HepG2 (cell line): ENCODE results near the gene SGTB. TPM values are rescaled to one million over a fixed set of nuclear protein-coding genes. Genes with fewer than 3 reads are reported as not detected.

Source experiments
- ARNT ChIP-seq: fragments of 450-650 bp; IDR thresholded peaks from 2 replicates; pipeline ENCODE4 v1.6.1; 2017
- CBFB ChIP-seq: sonication (generic); formaldehyde crosslinking; IDR thresholded peaks from 2 replicates; pipeline ENCODE4 v1.4.0; 2020; ENCODE audit warnings: missing genetic modification reagents
- FOXJ3 ChIP-seq: sonication (generic); formaldehyde crosslinking; IDR thresholded peaks from 2 replicates; pipeline ENCODE4 v1.4.0; 2020; ENCODE audit warnings: missing genetic modification reagents, mild to moderate bottlenecking, borderline replicate concordance
- GATA4 ChIP-seq: sonication (generic); IDR thresholded peaks from 2 replicates; pipeline ENCODE4 v1.6.1; 2016; ENCODE audit warnings: antibody characterized with exemption, low read depth, borderline replicate concordance
- GATAD1 ChIP-seq: IDR thresholded peaks from 2 replicates; pipeline ENCODE4 v1.6.1; 2016; ENCODE audit warnings: missing genetic modification reagents, missing compliant biosample characterization
- KAT7 ChIP-seq: IDR thresholded peaks from 2 replicates; pipeline ENCODE4 v1.6.1; 2018; ENCODE audit warnings: borderline replicate concordance, missing compliant biosample characterization
- KLF12 ChIP-seq: sonication (generic); formaldehyde crosslinking; IDR thresholded peaks from 2 replicates; pipeline ENCODE4 v1.4.0; 2020; ENCODE audit warnings: missing genetic modification reagents, borderline replicate concordance
- LBX2 ChIP-seq: sonication (generic); formaldehyde crosslinking; IDR thresholded peaks from 2 replicates; pipeline ENCODE4 v1.5.0; 2020; ENCODE audit warnings: missing genetic modification reagents, mild to moderate bottlenecking, borderline replicate concordance
- MXD4 ChIP-seq: IDR thresholded peaks from 2 replicates; pipeline ENCODE4 v1.6.1; 2016; ENCODE audit warnings: mild to moderate bottlenecking, missing biosample characterization, missing genetic modification reagents
- POLR2AphosphoS2 ChIP-seq: IDR thresholded peaks from 2 replicates; pipeline ENCODE4 v1.6.1; 2011; ENCODE audit warnings: low read depth, low read length, improper control_type of control experiment
- RFXANK ChIP-seq: IDR thresholded peaks from 2 replicates; pipeline ENCODE4 v1.6.1; 2016
- SMARCC2 ChIP-seq: fragments of 450-650 bp; IDR thresholded peaks from 2 replicates; pipeline ENCODE4 v1.6.1; 2017; ENCODE audit warnings: antibody characterized with exemption, mild to moderate bottlenecking
- TOE1 ChIP-seq: sonication (generic); formaldehyde crosslinking; IDR thresholded peaks from 2 replicates; pipeline ENCODE4 v1.4.0; 2020; ENCODE audit warnings: mild to moderate bottlenecking, missing genetic modification reagents
- ZNF224 ChIP-seq: sonication (generic); formaldehyde crosslinking; IDR thresholded peaks from 2 replicates; pipeline ENCODE4 v1.5.0; 2020; ENCODE audit warnings: mild to moderate bottlenecking, missing genetic modification reagents
- ZNF562 ChIP-seq: sonication (generic); formaldehyde crosslinking; IDR thresholded peaks from 2 replicates; pipeline ENCODE4 v1.8.0; 2022; ENCODE audit warnings: missing genetic modification reagents, borderline replicate concordance
- ZNF816 ChIP-seq: sonication (generic); formaldehyde crosslinking; IDR thresholded peaks from 2 replicates; pipeline ENCODE4 v1.8.0; 2022; ENCODE audit warnings: missing genetic modification reagents, mild to moderate bottlenecking, borderline replicate concordance
- polyA plus RNA-seq, 8 experiments: library from polyadenylated mRNA; depleted of rRNA in 3 of 8; stranded (reverse) in 7 of 8; unstranded in 1 of 8; fragments of >200 nt; fragmentation: Illumina TruSeq in 4 of 8; extraction: Trizol in 4 of 8; gene quantifications; 2 replicates each; pipeline versions ENCODE4 v1.2.1 to v1.2.3, GENCODE V29; 2011 to 2016; ENCODE audit warnings: low read depth in 4 of 8, missing spikeins in 1 of 8, mixed read lengths in 1 of 8; ENCODE audit not compliant: insufficient read depth in 1 of 8
- total RNA-seq, 5 experiments: library from RNA; depleted of rRNA; stranded (reverse); fragments of >200 nt; fragmentation: Illumina TruSeq; extraction: Trizol; gene quantifications; 2 replicates each; pipeline ENCODE4 v1.2.3, GENCODE V29; 2016; ENCODE audit warnings: low read depth in 1 of 5
- TF ChIP-seq, protein P1 (sequence below): IDR thresholded peaks from 2 replicates; pipeline ENCODE4 v1.6.1; 2016; ENCODE audit warnings: low read depth, borderline replicate concordance
- TF ChIP-seq, protein P2 (sequence below): sonication (generic); formaldehyde crosslinking; IDR thresholded peaks from 2 replicates; pipeline ENCODE4 v1.8.1; 2023; ENCODE audit warnings: mild to moderate bottlenecking, inconsistent platforms, moderate library complexity, missing genetic modification reagents, borderline replicate concordance
- TF ChIP-seq, protein P3 (sequence below): sonication (generic); formaldehyde crosslinking; IDR thresholded peaks from 2 replicates; pipeline ENCODE4 v1.5.1; 2020; ENCODE audit warnings: mild to moderate bottlenecking, missing genetic modification reagents, borderline replicate concordance
- TF ChIP-seq, protein P4 (sequence below): sonication (generic); formaldehyde crosslinking; IDR thresholded peaks from 2 replicates; pipeline ENCODE4 v1.4.0; 2020; ENCODE audit warnings: mild to moderate bottlenecking, missing genetic modification reagents

SGTB gene
- total and polyA plus RNA-seq, 2 of the 13 experiments (the other 11 are each of a cell fraction or from before 2014, with no cell fraction given), result 5.2 to 11.2 TPM

- TF ChIP-seq MXD4, result no peak; the same call in 1 of the 2 replicates
- no peak; the same call in 1 of the 2 replicates for TF ChIP-seq KLF12 (CRISPR knock-in tag)
- TF ChIP-seq ARNT, result no peak
- TF ChIP-seq ZNF562 (CRISPR knock-in tag), result no peak
- TF ChIP-seq LBX2 (CRISPR knock-in tag), result no peak
- TF ChIP-seq, protein P1, sequence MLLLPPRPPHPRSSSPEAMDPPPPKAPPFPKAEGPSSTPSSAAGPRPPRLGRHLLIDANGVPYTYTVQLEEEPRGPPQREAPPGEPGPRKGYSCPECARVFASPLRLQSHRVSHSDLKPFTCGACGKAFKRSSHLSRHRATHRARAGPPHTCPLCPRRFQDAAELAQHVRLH, result 0 out of 2 replicates have a peak, but pooled peaks have one; percentile 28
- peak; percentile 17; the same call in 1 of the 2 replicates for TF ChIP-seq FOXJ3 (CRISPR knock-in tag)
- TF ChIP-seq, protein P2, sequence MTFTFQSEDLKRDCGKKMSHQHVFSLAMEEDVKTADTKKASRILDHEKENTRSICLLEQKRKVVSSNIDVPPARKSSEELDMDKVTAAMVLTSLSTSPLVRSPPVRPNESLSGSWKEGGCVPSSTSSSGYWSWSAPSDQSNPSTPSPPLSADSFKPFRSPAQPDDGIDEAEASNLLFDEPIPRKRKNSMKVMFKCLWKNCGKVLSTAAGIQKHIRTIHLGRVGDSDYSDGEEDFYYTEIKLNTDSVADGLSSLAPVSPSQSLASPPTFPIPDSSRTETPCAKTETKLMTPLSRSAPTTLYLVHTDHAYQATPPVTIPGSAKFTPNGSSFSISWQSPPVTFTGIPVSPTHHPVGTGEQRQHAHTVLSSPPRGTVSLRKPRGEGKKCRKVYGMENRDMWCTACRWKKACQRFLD (CRISPR knock-in tag), result no peak
- no peak for TF ChIP-seq CBFB (CRISPR knock-in tag)
- 0 out of 2 replicates have a peak, but pooled peaks have one; percentile 25 for TF ChIP-seq RFXANK (CRISPR knock-in tag)
- TF ChIP-seq ZNF816 (CRISPR knock-in tag), result no peak
- TF ChIP-seq, protein P3, sequence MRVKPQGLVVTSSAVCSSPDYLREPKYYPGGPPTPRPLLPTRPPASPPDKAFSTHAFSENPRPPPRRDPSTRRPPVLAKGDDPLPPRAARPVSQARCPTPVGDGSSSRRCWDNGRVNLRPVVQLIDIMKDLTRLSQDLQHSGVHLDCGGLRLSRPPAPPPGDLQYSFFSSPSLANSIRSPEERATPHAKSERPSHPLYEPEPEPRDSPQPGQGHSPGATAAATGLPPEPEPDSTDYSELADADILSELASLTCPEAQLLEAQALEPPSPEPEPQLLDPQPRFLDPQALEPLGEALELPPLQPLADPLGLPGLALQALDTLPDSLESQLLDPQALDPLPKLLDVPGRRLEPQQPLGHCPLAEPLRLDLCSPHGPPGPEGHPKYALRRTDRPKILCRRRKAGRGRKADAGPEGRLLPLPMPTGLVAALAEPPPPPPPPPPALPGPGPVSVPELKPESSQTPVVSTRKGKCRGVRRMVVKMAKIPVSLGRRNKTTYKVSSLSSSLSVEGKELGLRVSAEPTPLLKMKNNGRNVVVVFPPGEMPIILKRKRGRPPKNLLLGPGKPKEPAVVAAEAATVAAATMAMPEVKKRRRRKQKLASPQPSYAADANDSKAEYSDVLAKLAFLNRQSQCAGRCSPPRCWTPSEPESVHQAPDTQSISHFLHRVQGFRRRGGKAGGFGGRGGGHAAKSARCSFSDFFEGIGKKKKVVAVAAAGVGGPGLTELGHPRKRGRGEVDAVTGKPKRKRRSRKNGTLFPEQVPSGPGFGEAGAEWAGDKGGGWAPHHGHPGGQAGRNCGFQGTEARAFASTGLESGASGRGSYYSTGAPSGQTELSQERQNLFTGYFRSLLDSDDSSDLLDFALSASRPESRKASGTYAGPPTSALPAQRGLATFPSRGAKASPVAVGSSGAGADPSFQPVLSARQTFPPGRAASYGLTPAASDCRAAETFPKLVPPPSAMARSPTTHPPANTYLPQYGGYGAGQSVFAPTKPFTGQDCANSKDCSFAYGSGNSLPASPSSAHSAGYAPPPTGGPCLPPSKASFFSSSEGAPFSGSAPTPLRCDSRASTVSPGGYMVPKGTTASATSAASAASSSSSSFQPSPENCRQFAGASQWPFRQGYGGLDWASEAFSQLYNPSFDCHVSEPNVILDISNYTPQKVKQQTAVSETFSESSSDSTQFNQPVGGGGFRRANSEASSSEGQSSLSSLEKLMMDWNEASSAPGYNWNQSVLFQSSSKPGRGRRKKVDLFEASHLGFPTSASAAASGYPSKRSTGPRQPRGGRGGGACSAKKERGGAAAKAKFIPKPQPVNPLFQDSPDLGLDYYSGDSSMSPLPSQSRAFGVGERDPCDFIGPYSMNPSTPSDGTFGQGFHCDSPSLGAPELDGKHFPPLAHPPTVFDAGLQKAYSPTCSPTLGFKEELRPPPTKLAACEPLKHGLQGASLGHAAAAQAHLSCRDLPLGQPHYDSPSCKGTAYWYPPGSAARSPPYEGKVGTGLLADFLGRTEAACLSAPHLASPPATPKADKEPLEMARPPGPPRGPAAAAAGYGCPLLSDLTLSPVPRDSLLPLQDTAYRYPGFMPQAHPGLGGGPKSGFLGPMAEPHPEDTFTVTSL (CRISPR knock-in tag), result no peak
- no peak for TF ChIP-seq POLR2AphosphoS2
- TF ChIP-seq TOE1, result no peak
- TF ChIP-seq GATAD1 (CRISPR knock-in tag), result peak; percentile 94
- 0 out of 2 replicates have a peak, but pooled peaks have one; percentile 32 for TF ChIP-seq ZNF224
- no peak for TF ChIP-seq SMARCC2
- TF ChIP-seq, protein P4, sequence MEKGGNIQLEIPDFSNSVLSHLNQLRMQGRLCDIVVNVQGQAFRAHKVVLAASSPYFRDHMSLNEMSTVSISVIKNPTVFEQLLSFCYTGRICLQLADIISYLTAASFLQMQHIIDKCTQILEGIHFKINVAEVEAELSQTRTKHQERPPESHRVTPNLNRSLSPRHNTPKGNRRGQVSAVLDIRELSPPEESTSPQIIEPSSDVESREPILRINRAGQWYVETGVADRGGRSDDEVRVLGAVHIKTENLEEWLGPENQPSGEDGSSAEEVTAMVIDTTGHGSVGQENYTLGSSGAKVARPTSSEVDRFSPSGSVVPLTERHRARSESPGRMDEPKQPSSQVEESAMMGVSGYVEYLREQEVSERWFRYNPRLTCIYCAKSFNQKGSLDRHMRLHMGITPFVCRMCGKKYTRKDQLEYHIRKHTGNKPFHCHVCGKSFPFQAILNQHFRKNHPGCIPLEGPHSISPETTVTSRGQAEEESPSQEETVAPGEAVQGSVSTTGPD (CRISPR knock-in tag), result no peak
- 0 out of 2 replicates have a peak, but pooled peaks have one; percentile 34 for TF ChIP-seq KAT7
- no peak for TF ChIP-seq GATA4
These were observed 97.0 kb downstream of the SGTB start, which contains the start of the genes SHLD3 and TRAPPC13 (continued) for GRCh38 chr5:65624571-65625555.
